ENCODE data around the gene ASS1.
"Not testable (repeated sequence)": the region's sequence is repeated elsewhere in the genome, so short reads cannot be mapped to it uniquely, and the experiment has no call there.

Gene ASS1

DNA sequence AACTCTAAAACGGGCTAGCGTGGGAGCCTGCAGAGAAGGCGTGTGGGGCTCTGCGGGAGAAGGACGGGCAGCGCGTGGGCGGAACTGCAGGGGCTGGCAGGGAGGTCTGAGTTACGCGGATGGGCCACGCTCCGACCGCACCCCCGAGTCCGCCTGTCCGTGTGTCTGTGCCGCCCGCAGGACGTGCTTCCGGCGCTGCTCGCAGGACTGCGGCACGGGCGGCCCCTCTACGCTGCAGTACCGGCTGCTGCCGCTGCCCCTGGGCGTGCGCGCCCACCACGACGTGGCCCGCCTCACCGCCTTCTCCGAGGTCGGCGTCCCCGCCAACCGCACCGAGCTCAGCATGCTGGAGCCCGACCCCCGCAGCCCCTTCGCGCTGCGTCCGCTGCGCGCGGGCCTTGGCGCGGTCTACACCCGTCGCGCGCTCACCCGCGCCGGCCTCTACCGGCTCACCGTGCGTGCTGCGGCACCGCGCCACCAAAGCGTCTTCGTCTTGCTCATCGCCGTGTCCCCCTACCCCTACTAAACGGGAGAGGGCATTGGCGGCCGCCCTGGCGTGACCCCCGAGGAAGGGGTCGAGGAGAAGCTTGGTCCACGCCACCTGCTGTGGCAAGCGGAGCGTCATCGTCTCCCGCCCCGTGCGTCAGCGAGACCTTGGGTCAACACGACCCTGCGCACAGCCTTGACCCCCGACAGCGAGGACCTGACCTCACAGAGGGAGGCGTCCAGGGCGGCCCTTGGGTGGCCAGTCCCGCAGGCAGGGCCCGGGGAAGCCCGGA lies 11.4 kb upstream of the ASS1 start (continued):
- TF ChIP-seq ZNF777 (tag by site-specific recombination; IDR thresholded peaks at IDR 0.05; ENCODE audit: borderline replicate concordance) (0 out of 2 replicates have a peak, but pooled peaks have one; percentile 44), ZNF501 (tag by site-specific recombination; IDR thresholded peaks at IDR 0.05) (no peak), GLIS2 (tag by site-specific recombination; IDR thresholded peaks at IDR 0.05) (peak; percentile 63), ZNF629 (tag by site-specific recombination; IDR thresholded peaks at IDR 0.05) (peak; percentile 17; the same call in 1 of the 2 replicates), ZNF274 (IDR thresholded peaks at IDR 0.05; ENCODE audit: low read length) (no peak), ZNF274 (tag by site-specific recombination; IDR thresholded peaks at IDR 0.05; ENCODE audit: borderline replicate concordance) (no peak), ZFP41 (tag by site-specific recombination; IDR thresholded peaks at IDR 0.05; ENCODE audit: borderline replicate concordance) (no peak), ZNF266 (tag by site-specific recombination; IDR thresholded peaks at IDR 0.05; ENCODE audit: low read depth) (no peak), ZSCAN30 (tag by site-specific recombination; IDR thresholded peaks at IDR 0.05) (peak; percentile 18; the same call in 1 of the 2 replicates), ZNF114 (tag by site-specific recombination; IDR thresholded peaks at IDR 0.05) (no peak)

DNA sequence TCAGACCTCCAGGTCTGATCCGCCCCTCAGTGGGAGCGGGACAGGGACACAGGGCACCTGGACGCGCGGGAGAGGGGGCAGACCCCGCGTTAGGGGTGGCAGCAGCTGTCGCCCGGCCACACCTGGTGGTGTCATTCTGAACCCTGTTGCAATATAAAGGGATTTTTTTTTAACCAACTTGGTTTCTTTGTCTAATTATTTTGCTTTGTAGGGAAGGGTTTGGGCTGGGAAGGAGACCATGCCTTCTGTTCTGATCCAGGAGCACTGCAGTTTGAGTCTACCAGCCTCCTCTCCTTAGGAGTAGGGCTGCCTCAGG lies 10.9 kb upstream of the ASS1 start:
- Histone ChIP-seq H3K4me1 (ENCODE audit: control insufficient read depth, insufficient read depth, low read length) (no peaks in the 10 kb centered on the region), H3K36me3 (ENCODE audit: control insufficient read depth in 2 of 2, insufficient read depth in 1 of 2, low read length in 2 of 2) (no peaks in the 10 kb centered on the region), H3K4me3 (ENCODE audit: low read depth, low read length) (no peak overlapping the region), H3K9me3 (ENCODE audit: control insufficient read depth, insufficient read depth, low read depth, low read length) (no peaks in the 10 kb centered on the region), H3K27ac (ENCODE audit: extremely low read depth, low read depth, low read length) (no peak overlapping the region)
- TF ChIP-seq, protein P1, sequence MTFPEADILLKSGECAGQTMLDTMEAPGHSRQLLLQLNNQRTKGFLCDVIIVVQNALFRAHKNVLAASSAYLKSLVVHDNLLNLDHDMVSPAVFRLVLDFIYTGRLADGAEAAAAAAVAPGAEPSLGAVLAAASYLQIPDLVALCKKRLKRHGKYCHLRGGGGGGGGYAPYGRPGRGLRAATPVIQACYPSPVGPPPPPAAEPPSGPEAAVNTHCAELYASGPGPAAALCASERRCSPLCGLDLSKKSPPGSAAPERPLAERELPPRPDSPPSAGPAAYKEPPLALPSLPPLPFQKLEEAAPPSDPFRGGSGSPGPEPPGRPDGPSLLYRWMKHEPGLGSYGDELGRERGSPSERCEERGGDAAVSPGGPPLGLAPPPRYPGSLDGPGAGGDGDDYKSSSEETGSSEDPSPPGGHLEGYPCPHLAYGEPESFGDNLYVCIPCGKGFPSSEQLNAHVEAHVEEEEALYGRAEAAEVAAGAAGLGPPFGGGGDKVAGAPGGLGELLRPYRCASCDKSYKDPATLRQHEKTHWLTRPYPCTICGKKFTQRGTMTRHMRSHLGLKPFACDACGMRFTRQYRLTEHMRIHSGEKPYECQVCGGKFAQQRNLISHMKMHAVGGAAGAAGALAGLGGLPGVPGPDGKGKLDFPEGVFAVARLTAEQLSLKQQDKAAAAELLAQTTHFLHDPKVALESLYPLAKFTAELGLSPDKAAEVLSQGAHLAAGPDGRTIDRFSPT (tag by site-specific recombination; IDR thresholded peaks at IDR 0.05), result no peak
- TF ChIP-seq ZNF132 (tag by site-specific recombination; IDR thresholded peaks at IDR 0.05; ENCODE audit: borderline replicate concordance) (no peak), ZNF473 (tag by site-specific recombination; IDR thresholded peaks at IDR 0.05) (no peak), ZIC2 (tag by site-specific recombination; IDR thresholded peaks at IDR 0.05) (no peak), ZNF302 (tag by site-specific recombination; IDR thresholded peaks at IDR 0.05; ENCODE audit: low read depth) (no peak), BCL11B (tag by site-specific recombination; IDR thresholded peaks at IDR 0.05; ENCODE audit: low read depth) (no peak), ZNF776 (tag by site-specific recombination; IDR thresholded peaks at IDR 0.05; ENCODE audit: borderline replicate concordance) (no peak), ZNF324 (tag by site-specific recombination; IDR thresholded peaks at IDR 0.05) (no peak), KLF10 (tag by site-specific recombination; IDR thresholded peaks at IDR 0.05) (no peak), ZNF155 (tag by site-specific recombination; IDR thresholded peaks at IDR 0.05) (no peak), ZNF426 (tag by site-specific recombination; IDR thresholded peaks at IDR 0.05) (no peak), ZNF292 (tag by site-specific recombination; IDR thresholded peaks at IDR 0.05; ENCODE audit: borderline replicate concordance, low read depth) (no peak), ZNF76 (tag by site-specific recombination; IDR thresholded peaks at IDR 0.05; ENCODE audit: borderline replicate concordance, low read depth) (no peak), ZNF843 (tag by site-specific recombination; IDR thresholded peaks at IDR 0.05) (no peak)
- TF ChIP-seq, protein P2, sequence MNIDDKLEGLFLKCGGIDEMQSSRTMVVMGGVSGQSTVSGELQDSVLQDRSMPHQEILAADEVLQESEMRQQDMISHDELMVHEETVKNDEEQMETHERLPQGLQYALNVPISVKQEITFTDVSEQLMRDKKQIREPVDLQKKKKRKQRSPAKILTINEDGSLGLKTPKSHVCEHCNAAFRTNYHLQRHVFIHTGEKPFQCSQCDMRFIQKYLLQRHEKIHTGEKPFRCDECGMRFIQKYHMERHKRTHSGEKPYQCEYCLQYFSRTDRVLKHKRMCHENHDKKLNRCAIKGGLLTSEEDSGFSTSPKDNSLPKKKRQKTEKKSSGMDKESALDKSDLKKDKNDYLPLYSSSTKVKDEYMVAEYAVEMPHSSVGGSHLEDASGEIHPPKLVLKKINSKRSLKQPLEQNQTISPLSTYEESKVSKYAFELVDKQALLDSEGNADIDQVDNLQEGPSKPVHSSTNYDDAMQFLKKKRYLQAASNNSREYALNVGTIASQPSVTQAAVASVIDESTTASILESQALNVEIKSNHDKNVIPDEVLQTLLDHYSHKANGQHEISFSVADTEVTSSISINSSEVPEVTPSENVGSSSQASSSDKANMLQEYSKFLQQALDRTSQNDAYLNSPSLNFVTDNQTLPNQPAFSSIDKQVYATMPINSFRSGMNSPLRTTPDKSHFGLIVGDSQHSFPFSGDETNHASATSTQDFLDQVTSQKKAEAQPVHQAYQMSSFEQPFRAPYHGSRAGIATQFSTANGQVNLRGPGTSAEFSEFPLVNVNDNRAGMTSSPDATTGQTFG (tag by site-specific recombination; IDR thresholded peaks at IDR 0.05; ENCODE audit: borderline replicate concordance), result no peak
- TF ChIP-seq, protein P3, sequence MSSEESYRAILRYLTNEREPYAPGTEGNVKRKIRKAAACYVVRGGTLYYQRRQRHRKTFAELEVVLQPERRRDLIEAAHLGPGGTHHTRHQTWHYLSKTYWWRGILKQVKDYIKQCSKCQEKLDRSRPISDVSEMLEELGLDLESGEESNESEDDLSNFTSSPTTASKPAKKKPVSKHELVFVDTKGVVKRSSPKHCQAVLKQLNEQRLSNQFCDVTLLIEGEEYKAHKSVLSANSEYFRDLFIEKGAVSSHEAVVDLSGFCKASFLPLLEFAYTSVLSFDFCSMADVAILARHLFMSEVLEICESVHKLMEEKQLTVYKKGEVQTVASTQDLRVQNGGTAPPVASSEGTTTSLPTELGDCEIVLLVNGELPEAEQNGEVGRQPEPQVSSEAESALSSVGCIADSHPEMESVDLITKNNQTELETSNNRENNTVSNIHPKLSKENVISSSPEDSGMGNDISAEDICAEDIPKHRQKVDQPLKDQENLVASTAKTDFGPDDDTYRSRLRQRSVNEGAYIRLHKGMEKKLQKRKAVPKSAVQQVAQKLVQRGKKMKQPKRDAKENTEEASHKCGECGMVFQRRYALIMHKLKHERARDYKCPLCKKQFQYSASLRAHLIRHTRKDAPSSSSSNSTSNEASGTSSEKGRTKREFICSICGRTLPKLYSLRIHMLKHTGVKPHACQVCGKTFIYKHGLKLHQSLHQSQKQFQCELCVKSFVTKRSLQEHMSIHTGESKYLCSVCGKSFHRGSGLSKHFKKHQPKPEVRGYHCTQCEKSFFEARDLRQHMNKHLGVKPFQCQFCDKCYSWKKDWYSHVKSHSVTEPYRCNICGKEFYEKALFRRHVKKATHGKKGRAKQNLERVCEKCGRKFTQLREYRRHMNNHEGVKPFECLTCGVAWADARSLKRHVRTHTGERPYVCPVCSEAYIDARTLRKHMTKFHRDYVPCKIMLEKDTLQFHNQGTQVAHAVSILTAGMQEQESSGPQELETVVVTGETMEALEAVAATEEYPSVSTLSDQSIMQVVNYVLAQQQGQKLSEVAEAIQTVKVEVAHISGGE (tag by site-specific recombination; conservative IDR thresholded peaks at IDR 0.05; ENCODE audit: low read depth), result no peak
- POLR2A ChIA-PET, result no interaction called here
- CTCF ChIA-PET, result interaction anchor here (0.6 to 1.5 kb wide), 8 partner anchors 9 to 433 kb away, joined by 3 to 5 read pairs (median 4); no protein-coding TSS in a partner anchor

DNA sequence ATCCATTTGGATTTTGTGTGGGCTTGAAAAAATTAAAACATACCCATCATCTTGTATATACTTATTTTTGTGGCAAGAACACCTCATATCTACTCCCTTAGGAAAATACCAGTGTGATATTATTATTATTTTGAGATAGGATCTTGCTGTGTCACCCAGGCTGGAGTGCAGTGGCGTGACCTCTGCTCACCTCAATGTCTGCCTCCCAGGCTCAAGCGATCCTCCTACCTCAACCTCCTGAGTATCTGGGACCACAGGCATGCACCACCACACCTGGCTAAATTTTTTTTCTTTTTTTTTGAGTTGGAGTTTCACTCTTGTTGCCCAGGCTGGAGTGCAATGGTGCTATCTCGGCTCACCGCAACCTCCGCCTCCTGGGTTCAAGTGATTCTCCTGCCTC lies 10.1 kb upstream of the ASS1 start:
- H3K9me3 ChIP-seq (ENCODE audit: control insufficient read depth, insufficient read depth, low read depth, low read length); H3K4me3 ChIP-seq (ENCODE audit: low read depth, low read length); H3K27ac ChIP-seq (ENCODE audit: extremely low read depth, low read depth, low read length); CTCF ChIA-PET; H3K36me3 ChIP-seq (ENCODE audit: control insufficient read depth in 2 of 2, insufficient read depth in 1 of 2, low read length in 2 of 2); H3K4me1 ChIP-seq (ENCODE audit: control insufficient read depth, insufficient read depth, low read length); POLR2A ChIA-PET: not testable (repeated sequence)
